ENCODE measurements around the gene BRPF1.

BRPF1 gene

DNA sequence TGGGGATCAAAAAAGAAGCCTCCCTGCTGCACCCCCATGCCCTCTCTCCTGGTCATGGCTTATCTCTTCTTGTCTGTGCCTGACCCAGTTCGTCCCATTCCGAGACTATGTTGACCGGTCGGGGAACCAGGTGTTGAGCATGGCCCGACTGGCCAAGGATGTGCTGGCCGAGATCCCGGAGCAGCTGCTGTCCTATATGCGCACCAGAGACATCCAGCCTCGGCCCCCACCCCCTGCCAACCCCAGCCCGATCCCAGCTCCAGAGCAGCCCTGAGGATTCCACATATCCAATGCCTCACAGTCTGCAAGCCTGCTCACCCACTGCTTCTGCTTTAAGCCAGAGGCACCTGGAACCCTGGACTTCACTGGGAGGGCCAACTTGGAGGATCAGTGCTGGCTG, 2.1 kb upstream of the BRPF1 start:
- Histone ChIP-seq H3K23ac (ENCODE audit: low read length) (no peak overlapping the region), H2BK120ac (ENCODE audit: insufficient read depth, low read length, poor library complexity) (no peak overlapping the region), H2AK5ac (ENCODE audit: low read length) (no peak overlapping the region), H3K27me3 (ENCODE audit: insufficient read depth, low read length) (no peaks in the 10 kb centered on the region), H3K18ac (ENCODE audit: low read length) (no peak overlapping the region), H4K12ac (ENCODE audit: low read depth, low read length) (no peak overlapping the region), H4K8ac (ENCODE audit: low read depth, low read length) (no peak overlapping the region), H3K9me3 (ENCODE audit: insufficient read depth, low read depth, low read length) (no peaks in the 10 kb centered on the region), H3K4ac (ENCODE audit: low read depth, low read length) (no peak overlapping the region), H2AFZ (ENCODE audit: insufficient read depth, low read length, poor library complexity) (no peak overlapping the region), H3K79me1 (ENCODE audit: low read length) (peaks cover 9% of the 10 kb centered on the region), H3K36me3 (ENCODE audit: control insufficient read depth in 1 of 2, insufficient read depth in 2 of 2, low read length in 2 of 2) (peaks cover 7 to 10% of the 10 kb centered on the region in 2 experiments), H3K4me1 (ENCODE audit: control insufficient read depth in 1 of 2, insufficient read depth in 2 of 2, low read length in 2 of 2) (peaks cover 8 to 10% of the 10 kb centered on the region in 2 experiments), H4K91ac (ENCODE audit: low read depth, low read length) (no peak overlapping the region), H3K9ac (ENCODE audit: low read length) (no peak overlapping the region), H3K27ac (ENCODE audit: low read depth, low read length) (no peak overlapping the region), H3K4me3 (ENCODE audit: low read depth, low read length) (no peak overlapping the region), H2BK12ac (ENCODE audit: low read length) (no peak overlapping the region), H3K4me2 (ENCODE audit: low read length) (no peak overlapping the region), H3K14ac (ENCODE audit: low read length) (no peak overlapping the region), H3K79me2 (ENCODE audit: control insufficient read depth, insufficient read depth, low read length, poor library complexity) (peaks cover 17% of the 10 kb centered on the region), H2BK5ac (ENCODE audit: low read depth, low read length, poor library complexity) (no peak overlapping the region)
- DNase-seq = no peak
- no CpG with 5 or more reads among the region's 10 CpGs for WGBS (ENCODE audit: extremely low coverage, insufficient coverage, insufficient read length)

DNA sequence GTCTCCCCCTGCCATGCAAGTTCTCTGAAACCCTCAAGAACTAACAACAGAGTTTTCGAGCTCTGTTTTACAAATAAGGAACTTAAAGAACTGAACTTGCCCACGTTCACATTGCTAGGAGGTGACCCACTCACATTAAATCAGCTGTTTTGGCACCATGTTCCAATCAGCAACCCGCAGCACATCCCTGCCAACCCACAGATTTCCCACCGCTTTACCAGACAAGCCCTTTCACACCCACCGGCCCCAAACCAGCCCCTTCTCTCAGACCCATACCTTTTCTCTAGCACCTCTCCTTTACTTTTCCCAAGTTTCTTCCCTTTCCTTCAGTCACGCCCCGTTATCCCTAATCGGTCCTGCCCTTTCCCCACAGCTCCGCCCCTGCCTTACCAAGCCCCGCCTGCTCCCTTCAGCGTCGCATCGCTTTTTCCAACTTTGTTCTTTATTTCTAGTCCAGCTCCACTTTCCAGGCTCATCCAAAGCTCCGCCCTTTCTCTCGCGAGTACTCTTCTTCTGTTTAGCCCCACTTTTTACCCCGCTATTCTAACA, 804 bp upstream of the BRPF1 start:
- no peak overlapping the region for H4K91ac ChIP-seq (ENCODE audit: low read depth, low read length)

DNA sequence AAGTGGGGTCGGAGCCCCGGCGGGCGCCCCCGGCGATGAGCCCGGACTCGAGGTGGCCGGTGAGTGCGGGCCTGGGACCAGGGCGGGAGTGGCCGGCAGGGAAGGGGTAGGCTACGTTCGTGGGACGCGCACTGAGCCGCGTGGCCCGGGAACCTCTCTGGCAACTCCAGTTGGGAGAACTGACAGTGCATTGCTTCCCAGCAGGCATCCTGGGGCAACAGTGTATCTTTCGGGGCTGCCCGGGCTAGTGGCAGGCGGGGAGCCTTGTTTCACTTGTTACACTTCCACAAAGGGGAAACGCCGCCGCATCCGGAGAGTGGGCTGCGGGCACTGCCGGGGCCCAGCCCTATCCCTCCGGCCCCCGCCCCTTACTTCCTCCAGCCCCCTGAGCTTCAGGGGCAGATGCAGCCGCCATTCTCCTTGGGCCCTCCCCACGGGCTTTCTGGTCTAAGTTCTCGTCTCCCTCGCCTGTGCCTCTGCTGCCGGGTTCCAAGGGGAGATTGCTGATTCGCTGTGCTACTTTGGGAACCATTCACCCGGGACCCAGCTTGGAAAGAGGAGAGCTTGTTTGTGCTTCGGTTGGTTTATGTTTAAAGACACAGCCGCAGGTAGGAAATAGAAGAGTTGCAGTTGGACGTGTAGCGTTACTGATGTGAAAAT, 675 bp downstream of the BRPF1 start:
- H2AK5ac ChIP-seq (ENCODE audit: low read length) = peak overlapping the region; percentile 91
- H4K8ac ChIP-seq (ENCODE audit: low read depth, low read length) = peak overlapping the region; percentile 99
- H3K27me3 ChIP-seq (ENCODE audit: insufficient read depth, low read length) = no peaks in the 10 kb centered on the region
- no CpG with 5 or more reads among the region's 41 CpGs for WGBS (ENCODE audit: extremely low coverage, insufficient coverage, insufficient read length)
- peaks cover 9% of the 10 kb centered on the region for H3K79me1 ChIP-seq (ENCODE audit: low read length)
- peak overlapping the region; percentile 93 for H4K12ac ChIP-seq (ENCODE audit: low read depth, low read length)
- no peak overlapping the region for H3K23ac ChIP-seq (ENCODE audit: low read length)
- H2BK12ac ChIP-seq (ENCODE audit: low read length) = peak overlapping the region; percentile 65
- no peaks in the 10 kb centered on the region for H3K9me3 ChIP-seq (ENCODE audit: insufficient read depth, low read depth, low read length)
- DNase-seq = peak in 1 of 2 donors; percentile 37
- peaks cover 8 to 10% of the 10 kb centered on the region in 2 experiments for H3K4me1 ChIP-seq (ENCODE audit: control insufficient read depth in 1 of 2, insufficient read depth in 2 of 2, low read length in 2 of 2)
- peak overlapping the region; percentile 75 for H3K18ac ChIP-seq (ENCODE audit: low read length)
- H2BK120ac ChIP-seq (ENCODE audit: insufficient read depth, low read length, poor library complexity) = peak overlapping the region; percentile 100
- H3K27ac ChIP-seq (ENCODE audit: low read depth, low read length) = no peak overlapping the region
- H2AFZ ChIP-seq (ENCODE audit: insufficient read depth, low read length, poor library complexity) = peak overlapping the region; percentile 99
- H3K4me2 ChIP-seq (ENCODE audit: low read length) = peak overlapping the region; percentile 88
- peak overlapping the region; percentile 97 for H3K4me3 ChIP-seq (ENCODE audit: low read depth, low read length)
- peak overlapping the region; percentile 97 for H3K4ac ChIP-seq (ENCODE audit: low read depth, low read length)
- H3K79me2 ChIP-seq (ENCODE audit: control insufficient read depth, insufficient read depth, low read length, poor library complexity) = peaks cover 17% of the 10 kb centered on the region
- peaks cover 17 to 28% of the 10 kb centered on the region in 2 experiments for H3K36me3 ChIP-seq (ENCODE audit: control insufficient read depth in 1 of 2, insufficient read depth in 2 of 2, low read length in 2 of 2)
- peak overlapping the region; percentile 99 for H3K14ac ChIP-seq (ENCODE audit: low read length)
- peak overlapping the region; percentile 96 for H3K9ac ChIP-seq (ENCODE audit: low read length)
- H2BK5ac ChIP-seq (ENCODE audit: low read depth, low read length, poor library complexity) = peak overlapping the region; percentile 100
- peak overlapping the region; percentile 99 for H4K91ac ChIP-seq (ENCODE audit: low read depth, low read length)

More for the DNA sequence above, 804 bp upstream of the BRPF1 start:
- Histone ChIP-seq H3K4me3 (ENCODE audit: low read depth, low read length) (peak overlapping the region; percentile 62), H2BK5ac (ENCODE audit: low read depth, low read length, poor library complexity) (no peak overlapping the region), H3K14ac (ENCODE audit: low read length) (no peak overlapping the region), H3K4ac (ENCODE audit: low read depth, low read length) (no peak overlapping the region), H4K8ac (ENCODE audit: low read depth, low read length) (peak overlapping the region; percentile 76), H2AFZ (ENCODE audit: insufficient read depth, low read length, poor library complexity) (peak overlapping the region; percentile 83), H3K23ac (ENCODE audit: low read length) (no peak overlapping the region), H3K79me1 (ENCODE audit: low read length) (peaks cover 9% of the 10 kb centered on the region), H3K36me3 (ENCODE audit: control insufficient read depth in 1 of 2, insufficient read depth in 2 of 2, low read length in 2 of 2) (peaks cover 12 to 17% of the 10 kb centered on the region in 2 experiments), H3K9ac (ENCODE audit: low read length) (no peak overlapping the region), H4K12ac (ENCODE audit: low read depth, low read length) (peak overlapping the region; percentile 14), H3K4me1 (ENCODE audit: control insufficient read depth in 1 of 2, insufficient read depth in 2 of 2, low read length in 2 of 2) (peaks cover 8 to 10% of the 10 kb centered on the region in 2 experiments), H3K9me3 (ENCODE audit: insufficient read depth, low read depth, low read length) (no peaks in the 10 kb centered on the region), H3K27ac (ENCODE audit: low read depth, low read length) (peak overlapping the region; percentile 77), H3K27me3 (ENCODE audit: insufficient read depth, low read length) (no peaks in the 10 kb centered on the region), H3K18ac (ENCODE audit: low read length) (no peak overlapping the region), H3K79me2 (ENCODE audit: control insufficient read depth, insufficient read depth, low read length, poor library complexity) (peaks cover 17% of the 10 kb centered on the region), H3K4me2 (ENCODE audit: low read length) (peak overlapping the region; percentile 65), H2AK5ac (ENCODE audit: low read length) (no peak overlapping the region), H2BK12ac (ENCODE audit: low read length) (no peak overlapping the region), H2BK120ac (ENCODE audit: insufficient read depth, low read length, poor library complexity) (no peak overlapping the region)
- no CpG with 5 or more reads among the region's 17 CpGs for WGBS (ENCODE audit: extremely low coverage, insufficient coverage, insufficient read length)
- DNase-seq = no peak

- Histone ChIP-seq H4K8ac (ENCODE audit: low read depth, low read length) (no peak overlapping the region), H3K4me1 (ENCODE audit: control insufficient read depth in 1 of 2, insufficient read depth in 2 of 2, low read length in 2 of 2) (peaks cover 8 to 10% of the 10 kb centered on the region in 2 experiments), H3K4ac (ENCODE audit: low read depth, low read length) (peak overlapping the region; percentile 97), H3K23ac (ENCODE audit: low read length) (no peak overlapping the region), H3K4me3 (ENCODE audit: low read depth, low read length) (peak overlapping the region; percentile 27), H3K9ac (ENCODE audit: low read length) (peak overlapping the region; percentile 68), H2BK12ac (ENCODE audit: low read length) (no peak overlapping the region), H2AFZ (ENCODE audit: insufficient read depth, low read length, poor library complexity) (no peak overlapping the region), H4K12ac (ENCODE audit: low read depth, low read length) (no peak overlapping the region), H3K27me3 (ENCODE audit: insufficient read depth, low read length) (no peaks in the 10 kb centered on the region), H3K79me1 (ENCODE audit: low read length) (peaks cover 9% of the 10 kb centered on the region), H2BK5ac (ENCODE audit: low read depth, low read length, poor library complexity) (no peak overlapping the region), H3K4me2 (ENCODE audit: low read length) (peak overlapping the region; percentile 88), H3K18ac (ENCODE audit: low read length) (peak overlapping the region; percentile 47), H4K91ac (ENCODE audit: low read depth, low read length) (no peak overlapping the region), H3K79me2 (ENCODE audit: control insufficient read depth, insufficient read depth, low read length, poor library complexity) (peaks cover 17% of the 10 kb centered on the region), H3K14ac (ENCODE audit: low read length) (no peak overlapping the region), H3K27ac (ENCODE audit: low read depth, low read length) (no peak overlapping the region), H3K36me3 (ENCODE audit: control insufficient read depth in 1 of 2, insufficient read depth in 2 of 2, low read length in 2 of 2) (peaks cover 18 to 31% of the 10 kb centered on the region in 2 experiments), H2AK5ac (ENCODE audit: low read length) (no peak overlapping the region), H3K9me3 (ENCODE audit: insufficient read depth, low read depth, low read length) (no peaks in the 10 kb centered on the region), H2BK120ac (ENCODE audit: insufficient read depth, low read length, poor library complexity) (no peak overlapping the region)
- WGBS (ENCODE audit: extremely low coverage, insufficient coverage, insufficient read length) = no CpG with 5 or more reads among the region's 7 CpGs
- no peak for DNase-seq
These were observed 1.2 kb downstream of the BRPF1 start for GRCh38 chr3:9732740-9733115.

Data from trophoblast cell (in vitro differentiated cells and primary cell).